HG03457 (cell line): Measurements from ENCODE around the gene FAM25A.
"Not testable (repeated sequence)": the region's sequence is repeated elsewhere in the genome, so short reads cannot be mapped to it uniquely, and the experiment has no call there.

Experiments used
- ATAC-seq: cut with Tn5 transposase; IDR thresholded peaks from one replicate; pipeline ENCODE4 v1.9.1; 2021; ENCODE audit warnings: moderate number of reproducible peaks; ENCODE audit not compliant: unreplicated experiment

FAM25A gene

GRCh38 chr10:87020056-87020455 is at the start of gene FAM25A:
Gene FAM25A, plus strand, starts transcription at chr10:87020294. Its CDS starts 31 bp downstream, at chr10:87020325.
- ATAC-seq = not testable (repeated sequence)

GRCh38 chr10:86970982-86971231 is 49.2 kb upstream of the FAM25A start:
- ATAC-seq = no peak

GRCh38 chr10:86971232-86971991 is 48.7 kb upstream of the FAM25A start:
- ATAC-seq = peak; percentile 55

GRCh38 chr10:86972613-86973380 is 47.3 kb upstream of the FAM25A start:
- ATAC-seq = no peak

- ATAC-seq = no peak
These were observed 45.6 kb upstream of the FAM25A start for GRCh38 chr10:86974484-86974883.

- no peak for ATAC-seq
These were observed 43.6 kb upstream of the FAM25A start for GRCh38 chr10:86976362-86977056.

- not testable (repeated sequence) for ATAC-seq
These were observed 41.6 kb upstream of the FAM25A start for GRCh38 chr10:86978457-86978856.

- no peak for ATAC-seq
These were observed 40.7 kb upstream of the FAM25A start for GRCh38 chr10:86979296-86979818.

GRCh38 chr10:86979977-86980448 is 40.1 kb upstream of the FAM25A start:
- no peak for ATAC-seq

GRCh38 chr10:86981020-86981419 is 39.1 kb upstream of the FAM25A start:
- ATAC-seq = not testable (repeated sequence)

- ATAC-seq = no peak
These were observed 38.4 kb upstream of the FAM25A start for GRCh38 chr10:86981716-86982115.

GRCh38 chr10:86984498-86984897 is 35.6 kb upstream of the FAM25A start:
- not testable (repeated sequence) for ATAC-seq

GRCh38 chr10:86988520-86988919 is 31.6 kb upstream of the FAM25A start:
- no peak for ATAC-seq

- ATAC-seq = not testable (repeated sequence)
These were observed 28.7 kb upstream of the FAM25A start for GRCh38 chr10:86991362-86991761.

GRCh38 chr10:86992456-86992855 is 27.6 kb upstream of the FAM25A start:
- ATAC-seq = no peak

GRCh38 chr10:86992929-86993328 is 27.2 kb upstream of the FAM25A start:
- no peak for ATAC-seq

GRCh38 chr10:86999802-87000403 is 20.2 kb upstream of the FAM25A start:
- not testable (repeated sequence) for ATAC-seq

- no peak for ATAC-seq
These were observed 19.6 kb upstream of the FAM25A start for GRCh38 chr10:87000491-87000890.

- not testable (repeated sequence) for ATAC-seq
These were observed 13.0 kb upstream of the FAM25A start for GRCh38 chr10:87007124-87007523.

- not testable (repeated sequence) for ATAC-seq
These were observed 12.4 kb upstream of the FAM25A start for GRCh38 chr10:87007674-87008073.

- ATAC-seq = not testable (repeated sequence)
These were observed 11.8 kb upstream of the FAM25A start for GRCh38 chr10:87008303-87008702.
